HEK293 (cell line): ENCODE results near the gene STMN1.

Experiments
- CTCF ChIA-PET: fragments of 350-600 bp; formaldehyde crosslinking; extraction: SDS; loops from one replicate; lab custom pipeline; 2021; ENCODE audit warnings: antibody characterized with exemption; lab: Yijun Ruan, JAX
- POLR2A ChIA-PET: fragments of 300-600 bp; formaldehyde crosslinking; extraction: SDS; loops from one replicate; lab custom pipeline; 2020; ENCODE audit warnings: antibody characterized with exemption, inconsistent platforms; lab: Yijun Ruan, JAX
- H3K27ac ChIP-seq: fragments of 200-500 bp; sonication (Bioruptor generic); 2 replicates; pipeline ENCODE4 v1.5.1; 2014; ENCODE audit warnings: low read depth, low read length, control low read depth, inconsistent platforms; ENCODE audit errors: extremely low read depth
- H3K36me3 ChIP-seq, 2 experiments: fragments of 200-500 bp in 1 of 2; sonication (Bioruptor generic) in 1 of 2; 1 replicate in 1 of 2; 2 replicates in 1 of 2; pipeline ENCODE4 v1.5.1; 2014 to 2017; ENCODE audit warnings: inconsistent platforms in 2 of 2, low read length in 2 of 2; ENCODE audit not compliant: control insufficient read depth in 2 of 2, insufficient read depth in 1 of 2
- H3K4me1 ChIP-seq: fragments of 200-500 bp; sonication (Bioruptor generic); 2 replicates; pipeline ENCODE4 v1.5.1; 2014; ENCODE audit warnings: mild to moderate bottlenecking, low read length, inconsistent platforms; ENCODE audit not compliant: control insufficient read depth, insufficient read depth
- H3K4me3 ChIP-seq: 2 replicates; pipeline ENCODE4 v1.5.1; 2011; ENCODE audit warnings: low read depth, mild to moderate bottlenecking, control low read depth, low read length, moderate library complexity
- H3K9me3 ChIP-seq: fragments of 200-500 bp; sonication (Bioruptor generic); 2 replicates; pipeline ENCODE4 v1.5.1; 2014; ENCODE audit warnings: low read depth, low read length, inconsistent platforms; ENCODE audit not compliant: control insufficient read depth, insufficient read depth
- ATF2 ChIP-seq: fragments of 450-650 bp; formaldehyde crosslinking; IDR thresholded peaks from 2 replicates; pipeline ENCODE4 v1.5.1; 2016; ENCODE audit warnings: missing biosample characterization, missing genetic modification characterization, low read depth
- EGR2 ChIP-seq: fragments of 450-650 bp; formaldehyde crosslinking; IDR thresholded peaks from 2 replicates; pipeline ENCODE4 v1.5.1; 2016; ENCODE audit warnings: low read depth, missing biosample characterization, missing genetic modification characterization
- FEZF1 ChIP-seq: fragments of 450-650 bp; formaldehyde crosslinking; IDR thresholded peaks from 2 replicates; pipeline ENCODE4 v1.5.1; 2016; ENCODE audit warnings: missing biosample characterization, missing genetic modification characterization
- MEIS1 ChIP-seq: sonication (generic); formaldehyde crosslinking; IDR thresholded peaks from 2 replicates; pipeline ENCODE4 v1.8.1; 2022; ENCODE audit warnings: missing genetic modification reagents, mild to moderate bottlenecking, borderline replicate concordance
- OVOL3 ChIP-seq: fragments of 450-650 bp; formaldehyde crosslinking; IDR thresholded peaks from 2 replicates; pipeline ENCODE4 v1.5.1; 2016; ENCODE audit warnings: missing biosample characterization, missing genetic modification characterization
- PATZ1 ChIP-seq: fragments of 450-650 bp; formaldehyde crosslinking; IDR thresholded peaks from 2 replicates; pipeline ENCODE4 v1.5.1; 2016; ENCODE audit warnings: missing biosample characterization, missing genetic modification characterization
- PRDM6 ChIP-seq: fragments of 450-650 bp; formaldehyde crosslinking; IDR thresholded peaks from 2 replicates; pipeline ENCODE4 v1.5.1; 2017; ENCODE audit warnings: missing biosample characterization, missing genetic modification characterization
- SCRT1 ChIP-seq: fragments of 450-650 bp; formaldehyde crosslinking; IDR thresholded peaks from 2 replicates; pipeline ENCODE4 v1.5.1; 2016; ENCODE audit warnings: missing biosample characterization, missing genetic modification characterization, borderline replicate concordance
- SETDB1 ChIP-seq: IDR thresholded peaks from one replicate; pipeline ENCODE4 v1.6.1; 2017; ENCODE audit warnings: mild to moderate bottlenecking, low read length, moderate library complexity, mixed read lengths; ENCODE audit not compliant: insufficient read length
- SP7 ChIP-seq: fragments of 450-650 bp; formaldehyde crosslinking; IDR thresholded peaks from 2 replicates; pipeline ENCODE4 v1.5.1; 2016; ENCODE audit warnings: missing biosample characterization, missing genetic modification characterization
- ZBTB1 ChIP-seq: fragments of 450-650 bp; formaldehyde crosslinking; IDR thresholded peaks from 2 replicates; pipeline ENCODE4 v1.5.1; 2016; ENCODE audit warnings: missing biosample characterization, missing genetic modification characterization
- ZFP3 ChIP-seq: fragments of 450-650 bp; formaldehyde crosslinking; IDR thresholded peaks from 2 replicates; pipeline ENCODE4 v1.5.1; 2016; ENCODE audit warnings: low read depth, missing biosample characterization, missing genetic modification characterization
- ZNF112 ChIP-seq: fragments of 450-650 bp; formaldehyde crosslinking; IDR thresholded peaks from 2 replicates; pipeline ENCODE4 v1.5.0; 2017; ENCODE audit warnings: missing biosample characterization, missing genetic modification characterization
- ZNF175 ChIP-seq: fragments of 450-650 bp; formaldehyde crosslinking; IDR thresholded peaks from 2 replicates; pipeline ENCODE4 v1.5.1; 2016; ENCODE audit warnings: missing biosample characterization, missing genetic modification characterization
- ZNF24 ChIP-seq: fragments of 450-650 bp; formaldehyde crosslinking; IDR thresholded peaks from 2 replicates; pipeline ENCODE4 v1.5.1; 2016; ENCODE audit warnings: missing biosample characterization, missing genetic modification characterization
- ZNF324 ChIP-seq: fragments of 450-650 bp; formaldehyde crosslinking; IDR thresholded peaks from 2 replicates; pipeline ENCODE4 v1.5.1; 2016; ENCODE audit warnings: missing biosample characterization, missing genetic modification characterization
- ZNF37A ChIP-seq: fragments of 450-650 bp; IDR thresholded peaks from 2 replicates; pipeline ENCODE4 v1.5.1; 2018; ENCODE audit warnings: missing biosample characterization, missing genetic modification characterization
- ZNF398 ChIP-seq: fragments of 450-650 bp; formaldehyde crosslinking; IDR thresholded peaks from 2 replicates; pipeline ENCODE4 v1.5.1; 2017; ENCODE audit warnings: missing biosample characterization, missing genetic modification characterization
- ZNF426 ChIP-seq: fragments of 450-650 bp; formaldehyde crosslinking; IDR thresholded peaks from 2 replicates; pipeline ENCODE4 v1.5.1; 2017; ENCODE audit warnings: missing biosample characterization, missing genetic modification characterization, mild to moderate bottlenecking, inconsistent platforms, moderate library complexity
- ZNF621 ChIP-seq: fragments of 450-650 bp; formaldehyde crosslinking; IDR thresholded peaks from 2 replicates; pipeline ENCODE4 v1.5.1; 2017; ENCODE audit warnings: missing biosample characterization, missing genetic modification characterization
- ZNF654 ChIP-seq: fragments of 450-650 bp; formaldehyde crosslinking; IDR thresholded peaks from 2 replicates; pipeline ENCODE4 v1.5.1; 2016; ENCODE audit warnings: low read depth, missing biosample characterization, missing genetic modification characterization
- ZNF747 ChIP-seq: fragments of 450-650 bp; formaldehyde crosslinking; IDR thresholded peaks from 2 replicates; pipeline ENCODE4 v1.5.1; 2016; ENCODE audit warnings: missing biosample characterization, missing genetic modification characterization
- ZSCAN4 ChIP-seq: fragments of 450-650 bp; formaldehyde crosslinking; IDR thresholded peaks from 2 replicates; pipeline ENCODE4 v1.5.1; 2017; ENCODE audit warnings: missing biosample characterization, missing genetic modification characterization

The STMN1 gene

GRCh38 chr1:25900219-25900618 is 6.0 kb downstream of the STMN1 start (continued):
- TF ChIP-seq ZNF324 (tag by site-specific recombination) (no peak), ZNF24 (no peak), ATF2 (tag by site-specific recombination) (no peak), SETDB1 (no peak)
- TF ChIP-seq, all 188 proteins: peak for 0

- POLR2A ChIA-PET, result no interaction called here
- Histone ChIP-seq H3K4me1 (peaks cover 5% of the 10 kb centered on the region), H3K4me3 (no peak overlapping the region), H3K9me3 (no peaks in the 10 kb centered on the region), H3K36me3 (peaks cover 32 to 83% of the 10 kb centered on the region in 2 experiments), H3K27ac (no peak overlapping the region)
- CTCF ChIA-PET, result interaction anchor here (1.0 to 2.9 kb wide), 2 partner anchors 98 kb away, joined by 3 to 11 read pairs; partner anchors contain the start of gene PAFAH2
- TF ChIP-seq ZNF426 (tag by site-specific recombination) (no peak), ZSCAN4 (tag by site-specific recombination) (no peak), ZNF747 (tag by site-specific recombination) (no peak), EGR2 (no peak), ZNF175 (tag by site-specific recombination) (no peak), SP7 (tag by site-specific recombination) (no peak), ZBTB1 (no peak), ZNF398 (no peak), MEIS1 (CRISPR knock-in tag) (no peak), SCRT1 (tag by site-specific recombination) (no peak), ZNF37A (tag by site-specific recombination) (no peak), OVOL3 (tag by site-specific recombination) (no peak), ZNF112 (tag by site-specific recombination) (no peak), PATZ1 (tag by site-specific recombination) (no peak), ZFP3 (tag by site-specific recombination) (no peak), ZNF654 (tag by site-specific recombination) (no peak), PRDM6 (tag by site-specific recombination) (no peak), ZNF621 (no peak), FEZF1 (tag by site-specific recombination) (no peak)
Observed at GRCh38 chr1:25899792-25900191, 6.4 kb downstream of the STMN1 start.
